GM04503 (cell line): ENCODE results near the gene HSPB3.
A peak's percentile ranks its signal among the peaks of the same experiment; 100 is the strongest.
"Not testable (repeated sequence)": the region's sequence is repeated elsewhere in the genome, so short reads cannot be mapped to it uniquely, and the experiment has no call there.

Source experiments
- DNase-seq: peaks from one replicate; pipeline ENCODE4 v3.0.0-alpha.2; 2012; ENCODE audit warnings: low read depth

The HSPB3 gene

GRCh38 chr5:54455413-54456157 is at the start of gene HSPB3:
Gene HSPB3, plus strand, starts transcription at chr5:54455699. Its CDS starts 91 bp downstream, at chr5:54455790.
- peak; percentile 90 for DNase-seq

DNA sequence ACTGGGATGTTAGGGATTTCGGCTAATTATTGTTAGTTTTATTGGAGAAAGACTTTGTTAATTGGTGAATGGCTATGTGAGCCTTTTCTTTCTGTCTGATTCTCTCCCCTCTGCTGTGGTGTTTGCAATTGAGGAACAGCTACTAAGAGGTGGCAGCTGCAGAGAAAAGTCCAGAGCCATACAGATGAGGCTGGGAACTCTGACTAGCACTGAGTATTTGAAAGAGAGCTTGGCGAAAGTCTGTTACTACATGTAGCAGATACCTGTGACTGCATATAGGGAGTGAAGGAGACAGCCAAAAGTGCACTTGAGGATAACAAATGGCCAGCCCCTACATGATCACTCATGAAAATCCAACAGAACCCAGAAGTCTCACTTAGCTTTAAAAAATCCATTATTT is 44.3 kb upstream of the HSPB3 start:
- no peak for DNase-seq

DNA sequence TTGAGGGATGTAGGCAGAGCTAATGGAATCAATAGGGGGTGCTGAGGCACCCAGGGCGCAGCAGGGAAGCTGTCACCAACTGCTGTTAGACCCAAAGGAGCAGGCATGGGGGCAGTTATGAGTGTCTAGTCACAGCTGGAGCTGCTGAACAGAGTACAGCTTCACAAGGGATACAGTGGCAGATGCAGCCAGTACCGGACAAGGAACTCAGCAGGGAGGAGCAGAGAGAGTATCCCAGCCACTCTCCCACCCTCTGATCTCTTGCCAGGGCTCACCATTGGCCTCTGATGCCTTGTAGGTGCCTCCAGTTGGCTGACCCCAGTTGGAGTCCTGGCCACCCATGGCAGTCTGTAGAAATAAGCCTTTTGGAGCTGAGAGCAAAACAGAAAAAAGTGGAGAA is 42.6 kb upstream of the HSPB3 start:
- DNase-seq = no peak

DNA sequence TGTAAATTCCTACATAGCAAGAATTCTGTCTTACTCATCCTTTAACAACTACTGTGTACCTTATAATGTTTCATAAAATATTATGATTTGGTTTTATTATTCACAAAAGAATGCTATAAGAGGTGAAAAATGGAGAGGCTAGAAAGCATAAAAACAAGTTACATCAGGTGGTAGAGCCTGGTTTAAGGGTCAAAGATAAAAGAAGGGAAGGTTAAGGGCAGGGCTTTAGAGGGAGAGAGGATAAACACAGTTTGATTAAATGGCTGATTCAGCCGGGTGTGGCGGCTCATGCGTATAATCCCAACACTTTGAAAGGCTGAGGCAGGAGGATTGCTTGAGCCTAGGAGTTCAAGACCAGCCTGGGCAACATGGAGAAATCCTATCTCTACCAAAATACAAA is 40.4 kb upstream of the HSPB3 start:
- no peak for DNase-seq

GRCh38 chr5:54415896-54416601 is 39.5 kb upstream of the HSPB3 start:
- DNase-seq = no peak

DNA sequence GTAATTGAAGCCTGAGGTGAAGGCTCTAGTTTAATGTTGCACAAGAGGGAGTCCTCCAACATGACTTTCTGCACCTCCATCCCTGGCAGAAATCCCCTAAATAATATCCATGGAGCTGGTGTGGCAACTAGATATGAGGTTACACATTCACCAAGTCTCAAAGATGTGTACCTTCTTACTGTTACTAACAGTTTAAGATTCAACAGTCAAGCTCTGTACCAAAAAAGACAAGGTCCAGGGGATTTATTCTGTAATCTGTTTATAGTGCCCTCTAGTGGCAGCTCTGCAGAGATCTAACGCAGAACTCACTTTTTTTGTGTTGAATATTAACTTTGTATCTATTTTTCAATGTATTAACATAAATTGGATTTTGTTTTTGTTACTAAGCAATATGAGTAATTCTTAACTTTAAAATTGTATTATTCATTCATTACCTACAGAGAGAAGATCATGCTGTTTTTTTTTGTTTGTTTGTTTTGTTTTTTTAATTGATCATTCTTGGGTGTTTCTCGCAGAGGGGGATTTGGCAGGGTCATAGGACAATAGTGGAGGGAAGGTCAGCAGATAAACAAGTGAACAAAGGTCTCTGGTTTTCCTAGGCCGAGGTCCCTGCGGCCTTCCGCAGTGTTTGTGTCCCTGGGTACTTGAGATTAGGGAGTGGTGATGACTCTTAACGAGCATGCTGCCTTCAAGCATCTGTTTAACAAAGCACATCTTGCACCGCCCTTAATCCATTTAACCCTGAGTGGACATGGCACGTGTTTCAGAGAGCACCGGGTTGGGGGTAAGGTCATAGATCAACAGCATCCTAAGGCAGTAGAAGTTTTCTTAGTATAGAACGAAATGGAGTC is 35.7 kb upstream of the HSPB3 start:
- not testable (repeated sequence) for DNase-seq

GRCh38 chr5:54420511-54420910 is 35.0 kb upstream of the HSPB3 start:
- not testable (repeated sequence) for DNase-seq

DNA sequence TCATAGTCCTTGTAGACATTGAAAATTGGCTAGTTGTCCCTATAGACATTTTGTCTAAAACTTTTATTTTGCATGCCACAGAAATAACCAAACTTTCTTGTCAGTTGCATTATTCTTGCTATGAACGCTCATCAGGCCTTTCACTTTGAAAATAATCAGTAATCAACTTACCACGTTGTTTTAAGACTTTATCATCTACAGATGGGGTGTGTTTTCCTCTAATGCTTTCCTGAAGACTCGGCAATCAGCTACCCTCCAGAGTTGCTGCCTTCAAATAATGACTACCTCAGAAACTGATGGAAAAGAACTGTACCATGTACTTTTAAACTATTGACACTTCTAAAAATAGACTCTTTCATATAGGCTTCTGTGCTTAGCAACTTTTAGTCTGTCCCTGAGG is 33.5 kb upstream of the HSPB3 start:
- DNase-seq = no peak

DNA sequence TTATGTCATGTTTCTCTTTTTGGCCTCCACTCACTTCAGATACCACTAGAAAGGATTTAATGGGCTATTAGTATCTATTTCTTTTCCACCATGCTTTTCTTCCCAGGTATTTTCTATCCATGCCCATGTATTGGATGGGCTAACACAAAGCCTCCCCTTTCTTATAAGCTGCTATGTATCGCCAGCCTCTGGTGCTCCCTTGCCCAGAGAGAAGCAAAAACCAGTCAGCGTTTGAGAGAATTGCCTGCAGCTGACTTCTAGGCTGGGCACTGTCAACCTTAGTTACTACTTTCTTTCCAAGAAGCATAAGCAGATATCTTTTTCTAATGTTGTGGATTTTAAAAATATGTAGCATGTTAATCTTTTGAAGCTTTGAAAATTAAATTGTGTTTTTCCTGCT is 30.2 kb upstream of the HSPB3 start:
- DNase-seq = no peak

GRCh38 chr5:54426209-54426608 is 29.3 kb upstream of the HSPB3 start:
- no peak for DNase-seq

- DNase-seq = not testable (repeated sequence)
Observed at GRCh38 chr5:54434650-54435049, 20.8 kb upstream of the HSPB3 start.

DNA sequence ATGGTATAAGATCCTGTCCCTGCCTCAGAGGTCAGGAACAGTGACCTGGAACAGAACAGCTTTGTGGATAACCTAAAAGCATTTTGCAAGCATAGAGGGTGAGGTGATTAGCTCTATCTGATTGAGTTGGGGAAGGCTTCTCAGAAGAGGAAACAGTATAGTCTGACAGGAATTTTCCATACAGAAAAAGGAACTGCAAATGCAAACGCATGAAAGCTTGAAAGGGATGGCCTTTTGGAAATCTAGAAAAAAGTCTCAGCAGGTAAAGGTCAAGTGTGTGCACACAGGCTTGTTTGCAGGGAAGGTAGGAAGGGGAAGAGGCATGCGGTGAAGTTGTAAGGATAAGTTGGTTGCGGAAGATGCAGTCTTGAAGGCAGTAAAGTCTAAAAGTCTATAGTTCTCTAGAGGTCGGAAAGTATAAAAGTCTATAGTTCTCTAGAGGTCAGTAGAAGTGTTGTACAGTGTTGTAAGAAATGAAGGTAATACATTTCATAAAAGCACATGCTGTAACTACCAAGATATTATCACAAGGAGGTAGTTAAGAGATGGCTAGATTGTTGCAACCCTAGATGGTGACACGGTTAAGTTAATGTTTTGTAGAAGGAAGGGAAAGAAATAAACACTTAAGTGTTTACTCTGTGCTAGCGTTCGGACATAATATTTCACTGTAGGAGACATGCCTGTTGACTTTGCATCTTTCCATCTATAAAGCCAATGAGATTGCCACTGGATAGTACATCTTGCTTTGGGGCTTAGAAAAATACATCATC is 16.7 kb upstream of the HSPB3 start:
- DNase-seq = no peak

DNA sequence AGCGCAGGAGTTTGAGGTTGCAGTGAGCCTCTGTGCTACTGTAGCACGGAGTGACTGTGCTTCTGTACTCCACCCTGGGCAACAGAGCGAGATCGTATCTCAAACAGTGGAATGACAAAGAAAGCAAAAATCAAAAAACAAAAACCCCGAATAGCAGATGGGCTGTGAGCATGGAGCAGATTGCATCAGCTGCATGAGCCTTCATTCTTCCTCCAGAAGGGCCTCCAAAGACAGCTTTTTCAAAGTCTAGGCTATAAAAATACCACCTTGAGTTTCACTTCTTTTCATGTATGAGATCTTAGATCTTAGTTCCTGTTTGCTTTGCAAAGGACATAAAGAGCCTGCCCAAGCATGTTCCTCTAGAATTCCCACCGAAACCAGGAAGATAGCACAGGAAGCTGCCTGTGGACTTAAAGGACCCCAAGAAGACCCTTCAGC is 15.0 kb upstream of the HSPB3 start:
- DNase-seq = no peak

DNA sequence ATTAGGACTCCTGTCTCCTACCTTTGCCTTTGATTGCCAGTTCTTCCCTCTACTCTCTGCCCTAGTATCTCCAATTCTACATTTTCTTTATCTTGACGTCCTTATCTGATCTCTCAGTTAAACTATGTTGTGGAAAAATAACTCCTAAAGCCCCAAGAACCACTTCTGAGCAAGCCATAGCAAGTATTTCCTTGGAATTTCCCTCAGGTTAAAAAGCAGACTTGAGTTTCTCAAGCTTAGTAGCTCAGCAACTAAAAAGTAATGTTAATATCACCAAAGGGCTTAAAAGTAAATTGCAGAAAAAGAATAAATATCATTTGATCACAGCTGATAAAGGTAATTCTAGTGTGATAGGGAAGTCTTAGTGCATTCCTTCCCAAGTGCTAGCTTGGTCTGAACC is 13.2 kb upstream of the HSPB3 start:
- DNase-seq = no peak

GRCh38 chr5:54443270-54443669 is 12.2 kb upstream of the HSPB3 start:
- no peak for DNase-seq

DNA sequence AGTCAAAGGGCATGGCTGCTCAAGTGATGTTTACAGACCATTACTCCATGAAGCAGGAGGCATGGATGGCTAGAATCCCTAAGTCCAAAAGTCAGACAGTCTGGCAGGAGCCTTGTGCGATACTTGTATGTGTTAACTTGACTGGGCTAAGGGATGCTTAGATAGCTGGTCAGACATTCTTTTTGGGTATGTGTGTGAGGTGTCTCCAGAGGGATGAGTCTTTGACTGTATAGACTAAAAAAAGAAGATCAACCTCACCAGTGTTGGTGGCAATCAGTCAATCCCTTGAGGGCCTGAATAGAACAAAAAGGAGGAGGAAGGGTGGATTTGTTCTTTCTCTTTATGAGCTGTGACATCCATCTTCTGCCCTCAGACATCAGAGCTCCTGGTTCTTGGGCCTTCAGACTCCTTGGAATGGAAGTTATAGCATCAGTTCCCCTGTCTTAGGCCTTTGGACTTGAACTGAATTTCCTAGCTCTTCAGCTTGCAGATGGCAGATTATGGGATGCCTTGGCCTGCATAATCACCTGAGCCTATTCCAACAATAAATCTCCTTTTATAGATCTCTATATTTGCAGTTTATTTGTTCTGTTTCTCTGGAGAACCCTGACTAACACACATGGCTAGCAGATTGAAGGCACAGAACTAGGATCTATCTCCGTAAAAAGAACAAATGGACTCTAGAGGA is 9.7 kb upstream of the HSPB3 start:
- DNase-seq = no peak

GRCh38 chr5:54446379-54446732 is 9.1 kb upstream of the HSPB3 start:
- DNase-seq = peak; percentile 17

GRCh38 chr5:54449923-54450322 is 5.6 kb upstream of the HSPB3 start:
- no peak for DNase-seq

DNA sequence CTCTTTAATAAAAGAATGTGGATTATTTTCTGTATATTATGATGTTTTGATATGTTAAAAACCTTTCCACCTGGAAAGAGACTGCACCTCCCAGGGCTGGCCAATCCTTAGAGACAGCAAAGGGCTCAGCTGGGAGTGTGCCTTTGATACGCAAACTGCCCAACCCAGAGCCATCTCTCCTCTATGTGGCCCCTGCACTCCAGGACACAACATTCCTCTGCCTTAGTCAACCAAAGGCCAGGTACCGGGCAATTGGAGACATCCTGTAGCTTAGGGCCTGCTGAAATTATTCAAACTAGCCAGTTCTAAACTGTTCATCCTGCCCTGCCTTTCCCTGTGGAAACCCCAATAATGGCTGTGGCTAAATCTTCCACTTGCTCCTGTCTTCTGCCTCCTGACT is 5.0 kb upstream of the HSPB3 start:
- DNase-seq = no peak

- DNase-seq = no peak
Observed at GRCh38 chr5:54453046-54453445, 2.5 kb upstream of the HSPB3 start.

- DNase-seq = no peak
Observed at GRCh38 chr5:54454602-54455001, 897 bp upstream of the HSPB3 start.
